Stimulated activated CD4-positive, alpha-beta T cell treated with anti-CD3 and anti-CD28 coated beads, Interleukin-15, amount 100 ng/mL, for 24 hours (primary cell): ENCODE data around the gene TBC1D24.
"Not testable (repeated sequence)": the region's sequence is repeated elsewhere in the genome, so short reads cannot be mapped to it uniquely, and the experiment has no call there.

ENCODE experiments used
- DNase-seq: peaks from one replicate; pipeline ENCODE4 v3.0.0-alpha.2; 2020

TBC1D24 gene

DNA sequence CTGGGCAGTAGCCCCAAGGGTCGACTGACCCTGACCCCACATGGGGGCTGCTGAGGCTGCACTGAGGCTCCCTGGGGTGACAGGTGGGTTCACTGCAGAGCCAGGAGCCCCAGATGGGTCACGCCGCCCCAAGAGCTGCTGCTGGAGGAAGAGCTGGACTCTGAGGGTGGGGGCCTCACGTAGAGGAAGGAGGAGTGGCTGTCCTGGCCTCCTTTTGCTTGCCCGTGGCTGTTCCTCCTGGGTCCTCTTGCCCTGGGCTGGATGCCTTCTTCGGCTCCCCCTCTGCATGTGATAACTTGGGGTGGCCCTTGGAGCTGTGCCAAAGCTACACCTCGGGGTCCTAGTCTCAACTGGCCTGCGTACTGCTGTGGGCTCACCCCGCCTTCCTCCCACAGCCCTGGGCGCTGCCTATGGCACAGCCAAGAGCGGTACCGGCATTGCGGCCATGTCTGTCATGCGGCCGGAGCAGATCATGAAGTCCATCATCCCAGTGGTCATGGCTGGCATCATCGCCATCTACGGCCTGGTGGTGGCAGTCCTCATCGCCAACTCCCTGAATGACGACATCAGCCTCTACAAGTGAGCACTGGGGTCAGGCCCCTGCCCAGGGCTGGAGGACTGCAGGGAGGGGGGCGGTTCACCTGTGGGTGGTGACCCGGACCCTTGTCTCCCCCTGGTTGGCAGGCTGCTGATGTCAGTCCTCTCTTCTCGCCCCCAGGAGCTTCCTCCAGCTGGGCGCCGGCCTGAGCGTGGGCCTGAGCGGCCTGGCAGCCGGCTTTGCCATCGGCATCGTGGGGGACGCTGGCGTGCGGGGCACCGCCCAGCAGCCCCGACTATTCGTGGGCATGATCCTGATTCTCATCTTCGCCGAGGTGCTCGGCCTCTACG lies 44.1 kb downstream of the TBC1D24 start:
- DNase-seq, result no peak

DNA sequence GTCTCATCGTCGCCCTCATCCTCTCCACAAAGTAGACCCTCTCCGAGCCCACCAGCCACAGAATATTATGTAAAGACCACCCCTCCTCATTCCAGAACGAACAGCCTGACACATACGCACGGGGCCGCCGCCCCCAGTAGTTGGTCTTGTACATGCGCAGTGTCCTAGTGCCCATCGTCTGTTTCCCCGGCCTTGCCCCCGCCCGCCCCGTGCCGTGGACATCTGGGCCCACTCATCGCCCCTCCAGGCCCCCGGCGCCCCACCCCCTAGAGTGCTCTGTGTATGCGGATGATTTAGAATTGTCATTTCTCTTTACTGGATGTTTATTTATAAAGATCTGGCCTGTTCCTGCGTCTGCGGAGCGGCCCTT lies 44.8 kb downstream of the TBC1D24 start:
- DNase-seq, result no peak

DNA sequence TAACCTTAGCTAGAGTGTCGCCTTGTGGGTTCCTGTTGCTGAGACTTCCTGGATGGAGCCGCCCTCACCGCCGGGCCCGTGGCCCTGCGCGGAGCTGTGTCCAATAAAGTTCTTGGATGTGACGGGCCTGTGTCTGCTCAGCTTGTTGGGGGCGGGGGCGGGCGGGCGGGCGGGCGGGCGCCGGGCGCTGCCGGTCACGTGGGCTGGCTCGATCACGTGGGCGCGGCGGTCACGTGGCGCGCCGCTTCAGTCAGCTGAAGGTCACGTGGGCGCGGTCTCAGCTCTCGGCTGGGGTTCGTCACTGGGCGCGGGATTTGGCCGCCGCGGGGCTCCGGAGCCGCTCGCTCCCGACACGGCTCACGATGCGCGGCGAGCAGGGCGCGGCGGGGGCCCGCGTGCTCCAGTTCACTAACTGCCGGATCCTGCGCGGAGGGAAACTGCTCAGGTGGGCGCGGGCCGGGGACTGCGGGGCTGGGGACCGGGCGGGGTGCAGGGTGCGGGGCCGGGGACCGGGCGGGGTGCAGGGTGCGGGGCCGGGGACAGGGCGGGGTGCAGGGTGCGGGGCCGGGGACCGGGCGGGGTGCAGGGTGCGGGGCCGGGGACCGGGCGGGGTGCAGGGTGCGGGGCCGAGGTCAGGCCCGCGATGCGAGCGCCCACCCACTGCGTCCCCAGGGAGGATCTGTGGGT lies 45.3 kb downstream of the TBC1D24 start, which contains the start of gene AMDHD2:
Gene AMDHD2 (plus strand): TSS at position 275 of the 687 bp plus-strand sequence. CDS start 88 bp downstream, at position 363.
- DNase-seq, result peak; percentile 93

DNA sequence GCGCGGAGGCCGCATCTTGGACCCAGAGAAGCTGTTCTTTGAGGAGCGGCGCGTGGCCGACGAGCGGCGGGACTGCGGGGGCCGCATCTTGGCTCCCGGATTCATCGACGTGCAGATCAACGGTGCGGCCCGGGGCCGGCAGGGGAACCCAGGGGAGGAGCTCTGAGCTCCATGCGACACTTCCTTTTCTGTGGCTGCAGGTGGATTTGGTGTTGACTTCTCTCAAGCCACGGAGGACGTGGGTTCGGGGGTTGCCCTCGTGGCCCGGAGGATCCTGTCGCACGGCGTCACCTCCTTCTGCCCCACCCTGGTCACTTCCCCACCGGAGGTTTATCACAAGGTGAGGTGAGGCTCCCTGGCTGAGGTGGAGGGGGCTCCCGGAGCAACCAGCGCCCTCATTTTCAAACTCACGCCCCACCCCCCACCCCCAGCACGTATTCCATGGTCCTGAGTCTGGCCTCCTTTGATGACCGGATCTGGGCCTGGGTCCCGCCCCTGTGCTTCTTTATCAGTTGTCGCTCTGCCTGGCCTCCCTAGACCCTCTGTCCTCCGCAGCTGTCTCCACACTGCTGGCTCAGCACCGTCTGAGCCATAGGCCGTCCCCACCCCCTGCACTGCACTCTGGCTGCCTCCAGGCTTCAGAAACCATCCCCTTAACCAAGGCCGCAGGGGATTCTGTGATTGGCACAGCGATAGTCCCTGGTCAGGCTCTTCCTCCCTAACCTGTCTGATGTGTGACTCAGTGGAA lies 46.0 kb downstream of the TBC1D24 start:
- DNase-seq, result peak; percentile 55

DNA sequence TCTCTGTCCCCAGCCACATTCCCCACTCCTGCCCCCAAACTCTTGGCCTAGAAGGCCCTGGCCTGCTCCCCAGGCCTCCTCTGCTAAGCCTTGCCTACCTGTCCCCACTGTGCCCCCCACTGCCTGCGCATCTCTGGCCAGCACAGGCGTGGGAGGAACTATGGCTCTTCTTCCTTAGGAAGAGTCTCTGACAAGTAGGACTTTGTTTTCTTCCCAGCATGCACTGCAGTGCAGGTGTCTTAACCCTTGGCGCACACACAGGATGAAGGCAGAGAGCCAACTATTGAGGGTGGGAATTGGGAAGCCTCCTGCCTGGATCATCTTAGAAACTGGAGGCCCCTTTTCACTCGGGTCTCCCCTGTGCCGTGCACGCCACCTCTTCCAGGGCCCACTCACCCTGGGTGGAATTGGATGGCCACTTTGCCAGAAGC lies 48.9 kb downstream of the TBC1D24 start:
- no peak for DNase-seq

GRCh38 chr16:2524339-2524938 lies 49.5 kb downstream of the TBC1D24 start:
- no peak for DNase-seq

GRCh38 chr16:2526135-2526534 lies 51.2 kb downstream of the TBC1D24 start:
- no peak for DNase-seq

- no peak for DNase-seq
These were observed 52.3 kb downstream of the TBC1D24 start for GRCh38 chr16:2527071-2527783.

DNA sequence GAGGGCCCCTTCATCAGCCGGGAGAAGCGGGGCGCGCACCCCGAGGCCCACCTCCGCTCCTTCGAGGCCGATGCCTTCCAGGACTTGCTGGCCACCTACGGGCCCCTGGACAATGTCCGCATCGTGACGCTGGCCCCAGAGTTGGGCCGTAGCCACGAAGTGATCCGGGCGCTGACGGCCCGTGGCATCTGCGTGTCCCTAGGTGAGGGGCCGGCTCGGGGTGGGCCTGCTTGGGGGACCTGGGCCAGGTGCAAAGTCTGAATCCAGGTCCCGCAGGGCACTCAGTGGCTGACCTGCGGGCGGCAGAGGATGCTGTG lies 52.8 kb downstream of the TBC1D24 start:
- DNase-seq, result no peak

DNA sequence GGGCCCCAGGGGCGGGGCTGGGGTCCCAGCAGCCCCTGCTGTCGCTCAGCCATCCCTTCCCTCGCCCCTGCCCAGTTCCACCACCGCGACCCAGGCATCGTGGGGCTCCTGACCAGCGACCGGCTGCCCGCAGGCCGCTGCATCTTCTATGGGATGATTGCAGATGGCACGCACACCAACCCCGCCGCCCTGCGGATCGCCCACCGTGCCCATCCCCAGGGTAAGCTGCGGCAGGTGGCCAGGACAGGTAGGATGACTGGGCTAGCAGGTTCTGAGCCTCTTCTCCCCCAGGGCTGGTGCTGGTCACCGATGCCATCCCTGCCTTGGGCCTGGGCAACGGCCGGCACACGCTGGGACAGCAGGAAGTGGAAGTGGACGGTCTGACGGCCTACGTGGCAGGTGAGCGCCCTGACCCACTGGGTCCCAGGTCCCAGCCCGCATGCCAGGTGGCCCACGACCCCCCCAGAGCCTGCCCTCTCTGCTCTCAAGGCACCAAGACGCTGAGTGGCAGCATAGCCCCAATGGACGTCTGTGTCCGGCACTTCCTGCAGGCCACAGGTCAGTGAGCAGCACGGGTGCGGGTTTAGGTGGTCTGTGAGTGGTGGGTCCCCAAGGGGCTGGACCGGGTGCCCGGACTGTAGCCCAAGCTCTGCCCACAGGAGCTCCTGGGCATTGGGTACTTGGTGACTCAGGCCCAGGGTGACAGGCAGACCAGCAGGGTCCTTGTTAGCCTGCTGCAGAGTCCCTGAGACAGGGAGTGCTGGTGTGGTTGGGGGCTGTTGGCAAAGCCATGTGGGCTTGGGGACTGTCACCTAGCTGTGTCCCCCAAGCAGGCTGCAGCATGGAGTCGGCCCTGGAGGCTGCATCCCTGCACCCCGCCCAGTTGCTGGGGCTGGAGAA lies 53.5 kb downstream of the TBC1D24 start:
- no peak for DNase-seq

GRCh38 chr16:2529061-2529931 lies 54.4 kb downstream of the TBC1D24 start:
- DNase-seq, result no peak

DNA sequence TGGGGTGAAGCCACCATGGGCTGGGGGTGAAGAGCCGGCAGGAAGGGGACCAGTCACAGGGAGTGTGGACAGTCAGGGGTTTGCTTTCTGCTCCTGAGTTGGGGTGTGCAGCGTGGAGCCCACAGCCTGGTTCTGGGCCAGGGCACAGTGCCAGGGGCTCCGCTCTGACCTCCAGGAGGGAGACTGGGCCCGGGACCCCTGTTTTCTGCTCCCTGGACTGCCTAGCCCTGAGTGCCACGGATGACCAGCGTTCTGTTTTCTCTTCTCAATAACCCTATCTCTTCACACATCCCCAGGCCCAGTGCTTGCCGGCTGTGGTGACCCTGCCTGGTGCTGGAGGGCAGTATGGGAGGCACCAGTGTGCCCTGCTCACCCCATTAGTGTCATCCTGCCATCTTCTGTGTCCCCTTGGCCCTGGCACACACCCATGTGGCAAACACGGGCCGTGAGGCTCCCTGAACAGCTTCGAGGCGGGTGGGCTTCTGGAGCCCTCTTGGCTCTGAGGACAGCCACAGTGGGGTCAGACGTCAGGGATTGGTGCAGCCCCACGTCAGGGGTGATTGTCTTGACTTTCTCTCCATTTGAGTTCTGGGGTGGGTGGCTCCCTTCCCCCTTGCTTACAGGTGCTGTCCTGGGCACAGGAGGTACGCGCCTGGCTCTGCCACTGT lies 55.2 kb downstream of the TBC1D24 start:
- no peak for DNase-seq

DNA sequence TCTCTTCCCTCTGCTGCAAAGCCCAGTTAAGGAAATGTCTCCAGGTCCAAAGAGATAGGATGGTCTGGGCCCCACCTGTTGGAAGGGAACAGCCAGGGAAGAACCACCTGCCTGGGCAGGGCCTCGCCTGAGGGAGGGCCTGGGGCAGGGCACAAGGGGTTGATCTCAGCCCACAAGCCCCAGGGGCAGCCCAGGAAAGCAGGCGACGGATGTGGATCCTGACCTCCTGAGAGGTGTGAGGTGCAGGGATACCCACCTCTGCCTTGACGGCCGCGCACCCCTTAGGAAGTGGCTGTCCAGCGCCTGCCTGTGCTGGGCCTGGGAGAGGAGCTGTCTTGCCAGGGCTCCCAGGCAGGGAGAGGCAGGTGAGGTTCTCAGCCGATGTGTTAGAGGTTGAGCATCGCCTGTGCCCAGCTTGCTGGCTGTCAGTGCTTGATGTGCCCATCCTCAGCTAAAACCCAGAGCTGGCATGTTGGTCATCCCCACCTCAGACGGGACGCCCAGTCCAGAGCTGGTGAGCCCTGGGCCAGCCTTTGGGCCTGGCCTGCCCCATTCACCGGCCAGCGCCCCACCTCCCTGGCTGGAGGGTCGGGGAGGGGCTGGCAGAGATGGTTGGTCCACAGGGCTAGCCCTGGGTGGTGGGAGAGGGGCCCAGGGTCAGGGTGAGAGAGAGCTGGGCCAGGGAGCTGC lies 55.8 kb downstream of the TBC1D24 start:
- DNase-seq, result no peak

DNA sequence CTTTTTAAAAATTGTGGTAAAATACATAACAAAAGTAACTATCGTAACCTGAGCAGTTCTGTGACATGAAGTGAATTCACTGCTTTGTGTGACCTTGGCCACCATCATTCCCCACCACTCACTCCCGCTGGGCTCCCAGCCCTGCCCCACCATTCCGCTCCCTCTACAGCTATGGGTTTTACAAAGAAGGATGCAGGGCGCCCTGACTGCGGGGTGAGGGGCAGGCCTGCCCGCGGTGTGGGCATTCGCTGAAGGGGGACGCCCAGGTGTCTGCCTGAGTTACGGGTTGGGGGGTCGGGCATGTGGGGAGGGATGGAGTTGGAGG lies 56.4 kb downstream of the TBC1D24 start, which contains the start of gene CEMP1:
Gene CEMP1 (minus strand): TSS at position 38 of the 325 bp plus-strand sequence. CDS start 335 bp downstream, outside the sequence.
- DNase-seq, result no peak

DNA sequence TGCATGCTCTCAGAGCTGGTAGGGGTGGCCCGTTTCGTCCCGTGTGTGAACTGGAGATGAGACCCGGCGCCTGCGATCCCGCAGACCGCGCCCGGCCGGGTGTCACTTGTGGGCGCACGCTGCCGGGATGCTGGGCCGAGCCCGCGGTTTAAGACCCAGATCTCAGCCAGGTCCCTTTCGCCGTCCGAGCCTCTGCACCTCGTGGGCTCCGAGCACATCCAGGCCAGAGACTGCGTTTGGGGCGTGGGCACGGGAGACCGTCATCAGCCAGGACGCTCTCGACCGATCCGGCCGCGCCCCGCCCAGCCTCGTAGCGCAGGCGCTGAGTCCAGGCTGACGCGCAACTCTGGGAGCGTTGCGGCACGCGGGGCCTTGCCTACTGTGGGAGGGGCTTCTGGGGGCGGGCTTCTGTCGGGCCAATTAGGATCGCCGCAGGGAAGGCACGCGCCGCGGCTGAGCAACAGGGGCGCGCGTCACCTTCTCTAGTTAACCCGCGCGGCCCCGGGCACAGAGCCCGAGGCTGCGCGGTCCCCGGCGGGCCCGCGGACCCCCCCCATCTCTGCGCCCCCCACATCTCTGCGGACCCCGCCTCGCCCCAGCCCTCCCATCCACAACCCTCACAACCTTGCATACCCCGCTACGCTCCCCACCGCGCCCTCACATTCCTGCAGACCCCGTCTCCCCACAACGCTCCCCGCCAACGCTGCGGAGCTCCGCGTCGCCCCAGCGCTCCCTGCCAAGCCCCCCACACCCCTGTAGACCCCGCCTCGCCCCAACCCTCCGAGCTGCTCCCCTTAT lies 57.0 kb downstream of the TBC1D24 start:
- peak; percentile 99 for DNase-seq

DNA sequence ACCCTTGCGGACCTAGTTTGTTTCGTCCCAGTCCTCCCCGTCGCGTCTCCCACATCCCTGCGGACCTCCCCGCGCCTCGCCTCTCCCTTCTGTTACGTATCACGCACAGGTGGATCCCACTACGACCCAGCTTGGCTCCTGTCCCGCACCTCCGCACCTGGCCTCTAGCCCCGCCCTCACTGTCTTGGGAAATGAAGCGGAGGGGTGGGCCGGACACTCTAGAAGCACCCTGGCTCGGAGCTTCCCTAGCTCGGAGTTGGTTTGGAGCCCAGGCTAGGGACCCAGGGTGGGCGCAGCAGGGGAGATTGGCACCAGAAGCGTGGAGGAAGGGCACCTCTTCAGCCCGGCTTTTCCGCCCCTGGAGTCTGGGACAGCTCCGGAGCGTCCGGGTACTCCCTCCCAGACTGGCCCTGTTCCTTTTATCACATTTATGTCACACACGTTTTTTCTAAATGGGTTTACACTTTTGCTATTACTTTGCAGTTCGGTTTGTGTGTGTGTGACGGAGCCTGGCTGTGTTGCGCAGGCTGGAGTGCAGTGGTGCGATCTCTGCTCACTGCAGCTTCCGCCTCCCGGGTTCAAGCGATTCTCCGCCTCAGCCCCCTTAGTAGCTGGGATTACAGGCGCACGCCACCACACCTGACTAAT lies 57.7 kb downstream of the TBC1D24 start:
- peak; percentile 72 for DNase-seq

DNA sequence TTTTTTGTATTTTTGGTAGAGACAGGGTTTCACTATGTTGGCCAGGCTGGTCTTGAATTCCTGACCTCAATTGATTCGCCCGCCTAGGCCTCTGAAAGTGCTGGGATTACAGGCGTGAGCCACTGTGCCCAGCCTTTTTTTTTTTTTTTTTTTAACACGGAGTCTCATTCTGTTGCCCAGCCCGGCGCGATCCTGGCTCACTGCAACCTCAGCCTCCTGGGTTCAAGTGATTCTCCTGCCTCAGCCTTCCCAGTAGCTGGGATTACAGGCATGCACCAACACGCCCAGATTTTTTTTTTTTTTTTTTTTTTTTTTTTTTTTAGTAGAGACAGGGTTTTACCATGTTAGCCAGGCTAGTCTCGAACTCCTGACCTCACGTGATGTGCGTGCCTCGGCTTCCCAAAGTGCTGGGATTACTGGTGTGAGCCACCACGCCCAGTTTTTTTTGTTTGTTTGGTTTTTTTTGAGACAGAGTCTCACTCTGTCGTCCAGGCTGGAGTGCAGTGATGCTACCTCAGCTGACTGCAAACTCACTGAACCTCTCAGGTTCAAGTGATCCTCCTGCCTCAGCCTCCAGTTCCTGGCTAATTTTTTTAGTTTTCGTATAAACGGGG lies 58.3 kb downstream of the TBC1D24 start:
- not testable (repeated sequence) for DNase-seq
